K562 treated with DMSO at 1 percent for 24 hours (cell line): ENCODE data around the gene SLC37A3. TPM values are rescaled to one million over a fixed set of nuclear protein-coding genes. Genes with fewer than 3 reads are reported as not detected.

Experiments used
- total RNA-seq: library from RNA; unstranded; fragments of 300-600 nt; gene quantifications from 2 replicates; pipeline ENCODE4 v1.2.3, GENCODE V29; 2022; ENCODE audit warnings: low read depth; ENCODE audit not compliant: insufficient read depth

SLC37A3 gene
- 17.2 and 19.1 TPM in 2 replicates for total RNA-seq

GRCh38 chr7:140397784-140398750 is at the start of gene SLC37A3:
TSS of gene SLC37A3 (minus strand) at chr7:140398530. CDS start at chr7:140382526, 16,004 bp downstream.

GRCh38 chr7:140403878-140404564 is 5.7 kb upstream of the SLC37A3 start, which contains the start of gene RAB19:
TSS of gene RAB19 (plus strand) at chr7:140404058. CDS start at chr7:140407647, 3,589 bp downstream.

Other genes with a start within 250 kb of the SLC37A3 start
- 7.0 and 12.9 TPM in 2 replicates for gene KDM7A, start 221.5 kb downstream of the SLC37A3 start, total RNA-seq
- not detected in 2 replicates for gene RAB19, start 5.5 kb upstream of the SLC37A3 start, total RNA-seq
- 103 and 105 TPM in 2 replicates for gene MKRN1, start 81.0 kb upstream of the SLC37A3 start, total RNA-seq
- 0.07 TPM in 1 of 2 replicates, not detected in the other for gene DENND2A, start 242.3 kb upstream of the SLC37A3 start, total RNA-seq